ENCODE measurements around the gene SLC24A4.

The SLC24A4 gene

GRCh38 chr14:92323011-92323915 is at the start of gene SLC24A4:
TSS of gene SLC24A4 (plus strand) at chr14:92323165. CDS start at chr14:92323831, 666 bp downstream.
- no peak for DNase-seq

DNA sequence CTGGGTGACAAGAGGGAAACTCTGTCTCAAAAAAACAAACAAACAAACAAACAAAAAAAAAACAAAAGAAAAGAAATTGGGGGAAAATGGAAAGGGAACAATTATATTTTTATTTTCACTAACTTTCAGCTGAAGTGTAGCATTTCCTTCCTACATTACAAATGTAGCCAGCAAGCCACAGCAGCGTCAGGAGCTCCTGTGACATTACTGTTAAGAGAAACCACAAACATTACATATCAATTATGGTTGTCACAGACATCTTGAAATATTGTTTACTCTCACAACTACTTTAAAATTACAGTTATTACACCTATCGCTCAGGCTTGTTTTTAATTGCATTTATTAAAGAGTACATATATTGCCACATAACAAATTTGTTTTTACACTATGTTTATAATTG is 49.8 kb upstream of the SLC24A4 start:
- DNase-seq, result no peak

- DNase-seq, result no peak
Observed at GRCh38 chr14:92274055-92274454, 48.9 kb upstream of the SLC24A4 start.

- DNase-seq, result no peak
Observed at GRCh38 chr14:92276074-92276473, 46.9 kb upstream of the SLC24A4 start.

DNA sequence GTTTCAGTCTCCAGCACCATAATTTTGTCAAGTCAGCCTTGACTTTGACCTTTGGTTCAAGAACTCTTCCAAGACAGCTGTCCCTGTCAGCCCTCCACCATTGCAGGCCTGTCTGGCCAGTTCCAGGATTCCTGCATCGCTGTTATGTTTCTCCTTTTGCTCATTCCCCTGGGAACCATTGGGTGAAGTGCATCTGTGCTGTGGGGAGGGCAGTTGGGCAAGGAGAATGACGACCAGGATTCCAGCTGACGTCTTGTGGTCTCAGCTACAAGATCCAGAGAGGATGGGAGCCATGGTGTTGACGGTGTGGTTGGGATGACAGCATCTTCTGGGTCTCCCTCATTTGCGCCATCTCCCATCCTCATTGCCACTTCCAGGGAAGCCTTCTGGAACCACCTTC is 45.9 kb upstream of the SLC24A4 start:
- DNase-seq, result no peak

DNA sequence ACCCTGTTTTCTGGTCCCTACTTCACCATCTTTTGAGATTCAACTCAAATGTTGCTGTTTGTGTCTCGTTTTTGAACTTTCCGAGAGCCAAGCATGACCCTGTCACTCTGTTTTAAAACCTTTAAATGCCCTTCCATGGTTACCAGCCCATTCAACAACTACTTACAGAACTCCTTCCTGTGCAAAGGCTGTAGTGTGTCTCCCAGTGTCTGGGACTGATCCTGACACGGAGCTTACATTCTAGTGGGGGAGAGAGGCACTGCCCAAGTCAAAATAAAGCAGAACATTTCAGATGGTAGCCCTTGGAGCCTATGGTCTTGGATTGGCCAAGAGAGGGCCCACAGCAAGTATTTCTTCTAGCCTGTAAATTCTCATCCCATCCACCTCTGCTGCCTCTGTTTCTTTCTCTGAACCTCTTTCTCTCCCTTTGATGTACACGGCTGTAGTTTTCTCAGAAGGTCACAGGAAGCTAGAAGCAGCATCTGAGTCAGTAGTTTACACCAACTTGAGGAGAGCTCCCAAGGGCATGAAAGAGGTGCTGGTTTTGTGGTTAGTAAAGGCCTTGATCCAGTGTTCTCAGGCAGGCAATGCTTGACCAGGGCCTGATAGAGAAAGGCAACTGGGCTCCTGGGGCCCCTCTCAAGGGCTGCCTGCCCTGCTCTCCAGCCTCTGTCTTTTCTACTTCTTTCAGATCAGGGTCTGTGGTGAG is 42.3 kb upstream of the SLC24A4 start:
- no peak for DNase-seq

DNA sequence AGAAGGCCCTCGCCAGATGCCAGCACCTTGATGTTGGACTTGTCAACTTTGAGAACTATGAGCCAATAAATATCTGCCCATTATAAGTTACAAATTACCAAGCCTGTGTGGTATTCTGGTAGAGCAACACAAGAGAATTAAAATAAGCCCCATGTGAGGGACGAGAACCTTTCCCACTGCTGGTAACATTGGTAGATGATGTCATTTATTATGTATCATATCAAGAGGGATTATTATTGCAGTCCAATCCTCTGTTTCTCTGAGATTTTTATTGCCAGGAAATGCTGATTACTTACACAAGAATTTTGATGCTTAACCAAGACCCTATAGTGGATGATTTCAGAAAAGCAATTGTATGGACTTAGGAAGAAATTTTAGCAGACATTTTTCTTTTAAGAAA is 40.3 kb upstream of the SLC24A4 start:
- no peak for DNase-seq

GRCh38 chr14:92285311-92285710 is 37.7 kb upstream of the SLC24A4 start:
- DNase-seq, result no peak

GRCh38 chr14:92287987-92288386 is 35.0 kb upstream of the SLC24A4 start:
- DNase-seq, result no peak

DNA sequence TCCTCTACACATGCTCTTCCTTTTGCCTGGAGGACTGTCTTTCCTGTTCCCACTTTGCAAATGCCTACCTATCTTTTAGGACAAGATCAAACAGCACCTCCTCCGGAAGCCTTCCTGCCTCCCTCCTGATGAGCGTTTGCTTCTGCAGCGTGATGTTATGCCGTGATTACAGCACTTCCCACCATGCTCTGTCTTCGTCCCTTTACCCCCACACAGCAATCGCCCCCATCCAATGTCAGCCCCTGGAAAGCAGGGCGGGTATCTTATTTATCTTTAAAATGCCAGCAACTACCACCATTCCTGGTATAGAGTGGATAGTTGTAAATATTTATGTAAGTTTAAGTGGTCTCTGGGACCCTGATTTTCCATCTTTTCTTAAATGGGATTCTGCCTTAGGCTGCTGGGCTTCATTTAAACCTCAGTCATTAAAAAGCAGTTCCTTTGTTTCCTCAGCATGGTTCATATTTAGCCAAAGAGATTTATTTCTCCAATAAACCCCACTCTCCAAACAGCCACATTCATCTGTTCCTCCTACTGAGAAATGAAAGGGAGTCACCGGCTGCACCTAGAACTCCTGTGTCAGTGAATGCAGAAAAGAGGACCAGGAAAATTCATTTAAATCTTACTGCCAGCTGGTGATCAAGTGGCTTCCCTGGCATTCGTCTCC is 33.8 kb upstream of the SLC24A4 start:
- DNase-seq, result no peak

DNA sequence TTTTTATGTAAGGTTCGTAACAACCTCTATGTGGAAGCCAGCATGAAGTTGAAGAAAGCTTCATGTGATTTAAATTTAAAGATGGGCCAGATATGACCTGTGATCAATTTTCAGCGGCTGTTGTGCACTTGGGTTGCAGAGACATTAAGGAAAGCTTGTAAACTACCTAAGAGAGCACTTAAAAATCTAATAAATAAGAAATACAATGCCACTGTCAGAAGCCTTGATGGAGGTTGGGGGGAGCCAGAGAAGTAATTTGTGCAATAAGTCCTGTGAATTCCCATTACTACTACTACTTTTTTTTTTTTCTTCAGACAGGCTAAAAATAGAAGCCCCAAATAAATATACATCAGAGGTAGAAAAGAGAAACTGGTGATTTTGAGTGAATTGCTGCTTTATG is 30.3 kb upstream of the SLC24A4 start:
- DNase-seq, result no peak

DNA sequence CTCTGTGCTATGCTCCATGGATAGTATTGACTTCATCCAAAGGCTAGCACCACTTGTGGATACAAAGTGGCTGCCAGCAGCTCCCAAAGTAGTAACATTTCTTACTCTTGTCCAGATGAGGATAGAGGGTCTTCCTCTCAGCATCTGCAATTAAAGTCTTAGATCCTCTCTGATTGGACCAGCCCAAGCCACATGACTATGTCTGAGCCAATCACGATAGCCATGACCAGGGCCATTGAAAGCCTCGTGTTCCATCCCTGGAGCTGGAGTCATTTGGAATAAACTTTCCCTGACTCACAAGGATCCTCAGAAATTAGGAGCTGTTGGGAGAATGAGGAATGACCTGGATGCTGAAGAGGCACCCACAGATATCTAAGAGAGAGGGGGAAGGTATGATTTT is 28.5 kb upstream of the SLC24A4 start:
- no peak for DNase-seq

GRCh38 chr14:92297818-92298595 is 25.0 kb upstream of the SLC24A4 start:
- no peak for DNase-seq

DNA sequence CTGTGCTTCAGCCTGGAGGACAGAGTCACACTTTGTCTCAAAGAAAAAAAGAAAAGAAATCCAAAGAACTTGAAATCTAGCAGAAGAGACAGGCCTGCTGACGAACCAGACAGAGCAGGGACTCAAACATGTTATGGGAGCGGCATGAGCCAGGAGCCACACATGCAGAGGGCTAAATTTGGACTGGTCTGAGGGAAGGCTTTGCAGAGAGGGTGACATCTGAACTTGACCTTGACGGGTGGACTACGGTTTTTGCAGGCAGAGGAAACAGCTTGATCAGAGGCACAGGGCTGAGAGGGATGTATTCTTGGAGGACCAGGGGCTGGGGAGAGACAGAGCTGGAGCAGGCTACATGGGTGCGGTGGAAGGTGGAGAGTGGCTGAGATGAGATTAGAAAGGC is 20.5 kb upstream of the SLC24A4 start:
- no peak for DNase-seq

GRCh38 chr14:92308716-92309115 is 14.2 kb upstream of the SLC24A4 start:
- DNase-seq, result no peak

DNA sequence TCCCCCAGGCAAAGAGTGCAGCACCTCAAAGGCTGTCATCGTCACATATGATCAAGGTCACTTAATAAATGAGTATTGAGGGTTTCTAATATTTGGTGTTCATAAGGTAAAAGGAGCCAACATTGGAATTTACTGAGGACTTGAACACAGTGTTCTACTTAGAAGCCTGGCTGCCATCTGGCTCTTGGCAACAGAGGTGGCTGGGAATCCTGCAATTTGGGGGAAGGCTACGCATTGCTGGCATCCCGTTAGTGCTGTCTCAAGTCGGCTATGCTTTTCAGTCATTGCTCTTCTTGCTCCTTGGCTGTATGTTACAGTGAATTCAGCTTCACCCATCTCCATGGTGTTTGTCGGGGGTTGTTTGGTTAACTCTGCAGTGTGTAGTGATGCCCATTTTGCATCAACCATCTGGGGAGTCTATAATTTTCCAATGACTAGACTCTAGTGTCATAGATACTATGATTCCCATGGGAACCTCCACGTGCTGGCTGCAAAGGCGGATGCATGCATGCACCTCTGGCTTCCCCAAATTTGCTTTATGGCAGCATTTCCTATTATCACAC is 12.9 kb upstream of the SLC24A4 start:
- DNase-seq, result no peak

DNA sequence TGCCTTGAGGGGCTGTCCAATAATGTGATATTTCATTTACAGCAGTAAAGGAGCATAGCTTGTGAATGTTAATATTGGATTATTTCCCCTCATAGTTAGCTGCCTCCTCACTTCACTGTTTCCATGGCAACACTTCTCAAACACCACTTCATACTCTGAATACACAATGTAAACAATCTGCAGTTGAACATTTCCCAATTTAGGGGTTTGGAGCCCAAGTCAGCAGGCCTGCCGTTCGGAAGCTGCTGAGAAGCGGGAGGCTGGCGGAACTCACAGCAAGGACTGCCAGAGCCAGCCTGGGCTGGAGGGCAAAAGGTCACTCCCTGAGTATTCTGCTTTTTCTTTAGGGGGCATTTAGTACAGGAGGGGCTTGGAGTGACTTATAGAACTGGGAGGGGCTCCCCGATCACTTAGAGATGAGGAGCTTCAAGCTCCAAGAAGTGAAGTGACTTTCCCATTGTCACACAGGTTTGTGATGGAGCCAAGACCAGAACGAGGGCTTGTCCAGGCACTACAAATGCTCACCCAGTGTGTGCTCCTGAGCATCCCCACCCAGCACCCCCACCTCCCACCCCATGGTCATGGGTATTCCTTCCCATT is 12.1 kb upstream of the SLC24A4 start:
- no peak for DNase-seq

DNA sequence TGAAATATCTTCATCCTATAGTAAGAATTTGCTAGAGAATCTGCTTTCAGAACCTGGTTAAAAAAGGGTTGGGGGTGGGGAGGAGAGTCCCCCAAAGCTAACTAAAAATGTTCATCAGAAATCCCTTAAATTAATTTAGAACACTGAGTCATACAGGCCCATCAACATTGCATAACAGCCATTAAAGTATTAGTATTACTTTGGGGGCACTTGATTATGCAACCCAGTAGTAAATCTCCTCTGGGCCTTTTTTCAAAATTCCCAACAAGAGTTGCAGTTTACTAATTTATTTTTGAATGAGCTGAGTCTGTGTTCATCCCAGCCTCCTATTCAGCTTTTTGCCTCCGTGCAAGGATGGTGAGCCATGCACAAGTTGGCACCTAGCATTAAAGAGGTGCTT is 8.8 kb upstream of the SLC24A4 start:
- no peak for DNase-seq

DNA sequence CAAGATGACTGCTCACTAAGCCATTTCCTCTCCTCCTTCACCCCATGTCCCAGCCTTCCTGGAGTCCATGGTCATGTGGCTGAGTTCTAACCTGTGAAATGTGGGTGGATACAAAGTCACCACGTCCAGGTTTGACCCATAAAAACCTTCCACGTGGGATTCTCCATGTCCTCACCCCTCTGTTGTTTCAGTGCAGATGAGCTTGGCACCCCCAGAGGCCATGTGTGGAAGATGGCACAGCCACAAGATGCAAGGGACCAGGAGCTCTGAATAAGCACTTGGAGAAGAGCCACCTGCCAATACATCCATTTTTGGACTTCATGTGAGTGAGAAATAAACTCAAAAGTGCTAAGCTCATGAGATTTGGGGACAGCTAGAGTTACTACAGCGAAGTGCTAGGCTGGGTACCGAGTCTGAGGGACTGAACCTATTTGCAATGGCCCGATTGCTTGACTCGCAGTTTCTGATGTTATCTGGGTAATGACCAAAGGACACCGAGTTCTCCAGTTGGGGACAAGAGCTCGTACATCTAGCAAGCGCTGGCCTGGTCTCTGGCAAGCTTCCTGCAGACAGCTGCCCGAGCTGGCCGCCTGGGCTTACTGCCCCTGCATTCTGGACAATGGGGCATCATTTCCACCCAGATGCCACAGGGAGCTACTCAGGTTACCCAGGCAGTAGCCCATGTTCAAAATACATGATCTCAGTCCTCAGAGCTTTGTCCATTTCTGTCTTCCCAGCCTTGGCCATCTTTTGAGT is 7.7 kb upstream of the SLC24A4 start:
- no peak for DNase-seq

DNA sequence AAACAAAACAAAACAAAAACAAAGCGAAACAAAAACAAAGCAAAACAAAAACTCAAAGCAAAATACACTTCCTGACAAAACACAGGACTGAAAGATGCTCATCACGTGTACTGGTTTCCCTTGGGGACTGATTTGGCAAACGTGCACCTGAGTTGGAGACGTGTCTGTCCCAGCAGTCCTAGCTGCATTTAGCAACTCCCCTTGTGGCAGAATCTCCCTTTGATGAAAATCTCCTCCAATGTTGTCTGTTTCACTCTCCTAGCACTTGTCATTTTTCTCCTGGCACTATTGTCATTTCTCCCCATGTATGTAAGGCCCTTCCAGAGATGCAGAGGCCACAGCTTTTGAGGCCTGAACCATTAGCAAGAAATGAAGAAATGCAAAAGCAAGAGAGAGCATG is 6.8 kb upstream of the SLC24A4 start:
- DNase-seq, result no peak

GRCh38 chr14:92316937-92317336 is 6.0 kb upstream of the SLC24A4 start:
- DNase-seq, result no peak
